EH (cell line): Measurements from ENCODE around the gene ERRFI1.

Source experiments
- DNase-seq: peaks from one replicate; pipeline ENCODE4 v3.0.0-alpha.2; 2015; ENCODE audit warnings: low read depth

Gene ERRFI1

GRCh38 chr1:8003438-8004112 is 22.5 kb downstream of the ERRFI1 start:
- no peak for DNase-seq

- DNase-seq: no peak
Measured at GRCh38 chr1:8002921-8003320, 23.2 kb downstream of the ERRFI1 start.

- no peak for DNase-seq
Measured at GRCh38 chr1:8002329-8002910, 23.7 kb downstream of the ERRFI1 start.

- no peak for DNase-seq
Measured at GRCh38 chr1:7995437-7995836, 30.7 kb downstream of the ERRFI1 start.

GRCh38 chr1:7994827-7995226 is 31.3 kb downstream of the ERRFI1 start:
- DNase-seq: no peak

GRCh38 chr1:7993593-7994479 is 32.3 kb downstream of the ERRFI1 start:
- peak; percentile 92 for DNase-seq

- DNase-seq: no peak
Measured at GRCh38 chr1:7992885-7993284, 33.2 kb downstream of the ERRFI1 start.

GRCh38 chr1:7991504-7992440 is 34.3 kb downstream of the ERRFI1 start:
- DNase-seq: peak; percentile 37

- peak; percentile 48 for DNase-seq
Measured at GRCh38 chr1:7989762-7990428, 36.2 kb downstream of the ERRFI1 start.

GRCh38 chr1:7988576-7988975 is 37.5 kb downstream of the ERRFI1 start:
- peak; percentile 36 for DNase-seq

GRCh38 chr1:7987528-7987927 is 38.6 kb downstream of the ERRFI1 start:
- no peak for DNase-seq

- DNase-seq: no peak
Measured at GRCh38 chr1:7985851-7986612, 40.1 kb downstream of the ERRFI1 start.

GRCh38 chr1:7984811-7985210 is 41.3 kb downstream of the ERRFI1 start:
- no peak for DNase-seq

- no peak for DNase-seq
Measured at GRCh38 chr1:7983086-7983778, 42.9 kb downstream of the ERRFI1 start.

GRCh38 chr1:7980984-7981383 is 45.1 kb downstream of the ERRFI1 start:
- no peak for DNase-seq

GRCh38 chr1:7975212-7975865 is 50.8 kb downstream of the ERRFI1 start:
- peak; percentile 77 for DNase-seq

- no peak for DNase-seq
Measured at GRCh38 chr1:7973086-7973485, 53.0 kb downstream of the ERRFI1 start.

- peak; percentile 15 for DNase-seq
Measured at GRCh38 chr1:7972285-7972684, 53.8 kb downstream of the ERRFI1 start.

- DNase-seq: no peak
Measured at GRCh38 chr1:7971024-7971423, 55.1 kb downstream of the ERRFI1 start.
